ENCODE results near the gene HMGN5.

The HMGN5 gene

GRCh38 chrX:81201671-81202455, at the start of gene HMGN5, which contains the start of gene SH3BGRL:
HMGN5 (minus strand) TSS chrX:81201913; CDS start chrX:81121549, 80,364 bp downstream.
SH3BGRL (plus strand) TSS chrX:81202102; CDS start chrX:81202201, 99 bp downstream.
- TF ChIP-seq ZFX (IDR thresholded peaks at IDR 0.05) (no peak), CTCF (conservative IDR thresholded peaks at IDR 0.05) (no peak)
- H3K27ac ChIP-seq: peak within 1 kb of the TSS; percentile 52

- no peak for TF ChIP-seq ZFX (IDR thresholded peaks at IDR 0.05)
- H3K27ac ChIP-seq: no peak overlapping the region
Observed at GRCh38 chrX:81241753-81242152, 40.0 kb upstream of the HMGN5 start.

GRCh38 chrX:81240701-81241331, 39.1 kb upstream of the HMGN5 start:
- H3K27ac ChIP-seq: no peak overlapping the region
- TF ChIP-seq ZFX (IDR thresholded peaks at IDR 0.05) (no peak), CTCF (conservative IDR thresholded peaks at IDR 0.05) (no peak)

- TF ChIP-seq ZFX (IDR thresholded peaks at IDR 0.05) (no peak), CTCF (conservative IDR thresholded peaks at IDR 0.05) (no peak)
- H3K27ac ChIP-seq: no peak overlapping the region
Observed at GRCh38 chrX:81238166-81238565, 36.5 kb upstream of the HMGN5 start.

GRCh38 chrX:81237516-81237915, 35.8 kb upstream of the HMGN5 start:
- no peak overlapping the region for H3K27ac ChIP-seq
- TF ChIP-seq ZFX (IDR thresholded peaks at IDR 0.05) (no peak), CTCF (conservative IDR thresholded peaks at IDR 0.05) (no peak)

- H3K27ac ChIP-seq: no peak overlapping the region
- TF ChIP-seq ZFX (IDR thresholded peaks at IDR 0.05): no peak
- TF ChIP-seq CTCF (conservative IDR thresholded peaks at IDR 0.05): no peak
Observed at GRCh38 chrX:81232218-81232617, 30.5 kb upstream of the HMGN5 start.

- H3K27ac ChIP-seq: no peak overlapping the region
- TF ChIP-seq CTCF (conservative IDR thresholded peaks at IDR 0.05) (no peak), ZFX (IDR thresholded peaks at IDR 0.05) (no peak)
Observed at GRCh38 chrX:81231476-81231875, 29.8 kb upstream of the HMGN5 start.

Data from C4-2B (cell line).